ENCODE results near the gene PHF23. TPM values are rescaled to one million over a fixed set of nuclear protein-coding genes. Genes with fewer than 3 reads are reported as not detected.

Gene PHF23
- total RNA-seq, 1 donor from 2014 or later: 27.4 TPM

- no peak for FAIRE-seq
- H3K36me3 ChIP-seq (ENCODE audit: control insufficient read depth, insufficient read depth, low read length): peaks cover 3% of the 10 kb centered on the region
- DNase-seq (ENCODE audit: low read depth): no peak
- no peak for TF ChIP-seq CTCF (IDR thresholded peaks at IDR 0.05; ENCODE audit: insufficient read depth, low read length, severe bottlenecking)
- peak overlapping the region; percentile 54 for H3K4me3 ChIP-seq (ENCODE audit: low read depth, low read length)
- H3K27me3 ChIP-seq (ENCODE audit: control insufficient read depth, insufficient read depth, low read length): no peaks in the 10 kb centered on the region
Measured at GRCh38 chr17:7253082-7253481, 13.8 kb upstream of the PHF23 start.

- Histone ChIP-seq H3K27me3 (ENCODE audit: control insufficient read depth, insufficient read depth, low read length) (no peaks in the 10 kb centered on the region), H3K4me3 (ENCODE audit: low read depth, low read length) (peak within 1 kb of the TSS; percentile 54), H3K36me3 (ENCODE audit: control insufficient read depth, insufficient read depth, low read length) (peaks cover 3% of the 10 kb centered on the region)
- DNase-seq (ENCODE audit: low read depth) (peak; percentile 84), FAIRE-seq (no peak)
- TF ChIP-seq CTCF (IDR thresholded peaks at IDR 0.05; ENCODE audit: insufficient read depth, low read length, severe bottlenecking): peak; percentile 38
Measured at GRCh38 chr17:7252176-7253043, 13.2 kb upstream of the PHF23 start, which contains the start of gene ELP5. Gene ELP5 (plus strand): TSS chr17:7252215. CDS start chr17:7252551, 336 bp downstream.

- Histone ChIP-seq H3K36me3 (ENCODE audit: control insufficient read depth, insufficient read depth, low read length) (peaks cover 5% of the 10 kb centered on the region), H3K4me3 (ENCODE audit: low read depth, low read length) (peak within 1 kb of the TSS; percentile 54), H3K27me3 (ENCODE audit: control insufficient read depth, insufficient read depth, low read length) (no peaks in the 10 kb centered on the region)
- DNase-seq (ENCODE audit: low read depth): peak; percentile 98
- FAIRE-seq: peak; percentile 64
- TF ChIP-seq CTCF (IDR thresholded peaks at IDR 0.05; ENCODE audit: insufficient read depth, low read length, severe bottlenecking): no peak
Measured at GRCh38 chr17:7251661-7252175, 12.5 kb upstream of the PHF23 start, which contains the start of gene CTDNEP1. Gene CTDNEP1 (minus strand): TSS chr17:7251734. CDS start chr17:7251296, 438 bp downstream.

- FAIRE-seq: no peak
- no peak for TF ChIP-seq CTCF (IDR thresholded peaks at IDR 0.05; ENCODE audit: insufficient read depth, low read length, severe bottlenecking)
- peak overlapping the region; percentile 54 for H3K4me3 ChIP-seq (ENCODE audit: low read depth, low read length)
- H3K27me3 ChIP-seq (ENCODE audit: control insufficient read depth, insufficient read depth, low read length): no peaks in the 10 kb centered on the region
- peaks cover 7% of the 10 kb centered on the region for H3K36me3 ChIP-seq (ENCODE audit: control insufficient read depth, insufficient read depth, low read length)
- no peak for DNase-seq (ENCODE audit: low read depth)
Measured at GRCh38 chr17:7250695-7251627, 11.7 kb upstream of the PHF23 start.

- FAIRE-seq: no peak
- no peak overlapping the region for H3K4me3 ChIP-seq (ENCODE audit: low read depth, low read length)
- peaks cover 8% of the 10 kb centered on the region for H3K36me3 ChIP-seq (ENCODE audit: control insufficient read depth, insufficient read depth, low read length)
- no peak for TF ChIP-seq CTCF (IDR thresholded peaks at IDR 0.05; ENCODE audit: insufficient read depth, low read length, severe bottlenecking)
- no peaks in the 10 kb centered on the region for H3K27me3 ChIP-seq (ENCODE audit: control insufficient read depth, insufficient read depth, low read length)
- DNase-seq (ENCODE audit: low read depth): no peak
Measured at GRCh38 chr17:7249830-7250229, 10.6 kb upstream of the PHF23 start.
